Pancreas (tissue), 10 donors: ENCODE measurements around the gene PPDPF. TPM values are rescaled to one million over a fixed set of nuclear protein-coding genes. Genes with fewer than 3 reads are reported as not detected.

Experiments
- ATAC-seq, 4 donors: fragments of 200-7000 bp; cut with Tn5 transposase; one replicate each; pipeline versions ENCODE4 v1.8.0 to v1.9.1; 2020; ENCODE audit warnings: mild to moderate bottlenecking in 4 of 4, moderate library complexity in 4 of 4
- DNase-seq, 6 donors: peaks; one replicate each; pipeline ENCODE4 v3.0.0-alpha.2; 2020
- FAIRE-seq: peaks from 2 replicates; lab custom pipeline; 2012; peaks lifted over from hg19 to GRCh38; lab: Jason Lieb, UNC
- H3K27ac ChIP-seq, 4 donors: fragments of 200-600 bp; sonication (generic); 1 replicate in 3 of 4; 2 replicates in 1 of 4; pipeline versions ENCODE4 v1.5.0 to v1.8.0; 2020
- H3K27me3 ChIP-seq, 4 donors: fragments of 200-600 bp; one replicate each; pipeline ENCODE4 v1.8.0; 2021
- H3K36me3 ChIP-seq, 3 donors: fragments of 200-600 bp; sonication (generic) in 1 of 3; one replicate each; pipeline versions ENCODE4 v1.5.0 to v1.8.0; 2020 to 2021
- H3K4me1 ChIP-seq, 3 donors: fragments of 200-600 bp; one replicate each; pipeline ENCODE4 v1.8.0; 2021
- H3K4me3 ChIP-seq, 4 donors: fragments of 200-600 bp; sonication (generic) in 2 of 4; one replicate each; pipeline versions ENCODE4 v1.5.0 to v1.8.0; 2020 to 2021
- H3K9me3 ChIP-seq, 4 donors: fragments of 200-600 bp; one replicate each; pipeline ENCODE4 v1.8.0; 2021
- CTCF ChIP-seq, 4 donors: fragments of 200-600 bp; sonication (generic) in 3 of 4; IDR thresholded peaks; one replicate each; pipeline versions ENCODE4 v1.5.0 to v1.8.0; 2021; ENCODE audit warnings: antibody characterized with exemption in 4 of 4
- WGBS, 2 donors: extraction: QIAGEN DNeasy Blood & Tissue Kit; methylation state at CpG; one replicate each; pipeline ENCODE4 v1.1.7; 2013; 5-methylcytosine and 5-hydroxymethylcytosine counted together
- intact Hi-C, 3 donors: fragments of 100-400 bp; cut with DNase I; formaldehyde crosslinking; loops; one replicate each; pipeline versions ENCODE4 v1.11.1 to v1.14.2; 2022
- polyA plus RNA-seq, 2 donors: library from polyadenylated mRNA; stranded (reverse); fragments of 200-250 nt; gene quantifications; one replicate each; pipeline ENCODE4 v1.2.3, GENCODE V29; 2013
- total RNA-seq, 6 donors: library from RNA; stranded (reverse); fragmentation: NEBNext Ultra II Directional in 4 of 6; extraction: Animal tissue kit (Norgen Biotek cat#: 25700) in 4 of 6; gene quantifications; one replicate each; pipeline versions ENCODE4 v1.2.1 to v1.2.4, GENCODE V29; 2021 to 2023
- donor health status: healthy with polysubstance abuse.
- donor health status: DM: no; HTN: no; CAD: no; lungs with moderate emphysema.
- donor health status: DM: no; HTN: no; CAD: no.
- donor health status: control.
- donor health status: control.
- donor health status: Bipolar disorder and iron deficiency.
- donor health status: DM: yes; HTN: yes; CAD: no.
- donor health status: DM: no; HTN: no; CAD: no.
- donor health status: DM: no; HTN: no; CAD: no.
- donor health status: DM: yes; HTN: yes; CAD: no.

PPDPF gene
- total and polyA plus RNA-seq, 8 donors = 77.7 to 224 (median 155) TPM

GRCh38 chr20:63546956-63547724 lies 26.6 kb downstream of the PPDPF start:
- 41 to 57% methylated on average over 49 to 58 of the region's 58 CpGs for whole genome bisulfite sequencing, 2 donors
- TF ChIP-seq CTCF (IDR thresholded peaks at IDR 0.05) = no peak
- no peak overlapping the region for H3K27ac ChIP-seq
- intact Hi-C loops = loop anchor here in 1 of 3 donors (10.0 kb wide), 1 partner anchor 418 kb away; the partner anchor contains the start of gene ZNF512B
- H3K4me1 ChIP-seq = no peaks in the 10 kb centered on the region
- no peaks in the 10 kb centered on the region for H3K36me3 ChIP-seq
- no peaks in the 10 kb centered on the region for H3K9me3 ChIP-seq
- DNase-seq = no peak
- no peak overlapping the region for H3K4me3 ChIP-seq
- FAIRE-seq = no peak
- ATAC-seq = no peak
- no peaks in the 10 kb centered on the region for H3K27me3 ChIP-seq

GRCh38 chr20:63547725-63548480 lies 27.3 kb downstream of the PPDPF start, which contains the start of gene SRMS:
Gene SRMS (minus strand): TSS chr20:63547749. CDS start chr20:63547463, 286 bp downstream.
- FAIRE-seq (no peak), ATAC-seq (peak in 1 of 4 donors; percentile 34), DNase-seq (no peak)
- Histone ChIP-seq H3K27ac (no peak within 1 kb of the TSS), H3K27me3 (no peaks in the 10 kb centered on the region), H3K4me1 (no peaks in the 10 kb centered on the region), H3K9me3 (no peaks in the 10 kb centered on the region), H3K36me3 (no peaks in the 10 kb centered on the region), H3K4me3 (no peak within 1 kb of the TSS)
- intact Hi-C loops = loop anchor here in 1 of 3 donors (10.0 kb wide), 1 partner anchor 417 kb away; the partner anchor contains the start of gene ZNF512B
- 42 to 46% methylated on average over 33 to 35 of the region's 35 CpGs for WGBS, 2 donors
- no peak for TF ChIP-seq CTCF (IDR thresholded peaks at IDR 0.05)

- no peaks in the 10 kb centered on the region for H3K36me3 ChIP-seq
- H3K27me3 ChIP-seq = no peaks in the 10 kb centered on the region
- H3K4me1 ChIP-seq = no peaks in the 10 kb centered on the region
- no peak overlapping the region for H3K4me3 ChIP-seq
- no peak overlapping the region for H3K27ac ChIP-seq
- H3K9me3 ChIP-seq = no peaks in the 10 kb centered on the region
- intact Hi-C loops = loop anchor here in 1 of 3 donors (10.0 kb wide), 1 partner anchor 416 kb away; the partner anchor contains the start of gene ZNF512B
- no peak for TF ChIP-seq CTCF (IDR thresholded peaks at IDR 0.05)
- FAIRE-seq (no peak), ATAC-seq (no peak), DNase-seq (no peak)
- WGBS, 2 donors = 30 to 43% methylated on average over 9 to 11 of the region's 11 CpGs
Measured at GRCh38 chr20:63548542-63548941, 28.0 kb downstream of the PPDPF start.

- Histone ChIP-seq H3K27me3 (no peaks in the 10 kb centered on the region), H3K36me3 (no peaks in the 10 kb centered on the region), H3K27ac (no peak overlapping the region), H3K9me3 (no peaks in the 10 kb centered on the region), H3K4me1 (no peaks in the 10 kb centered on the region), H3K4me3 (no peak overlapping the region)
- FAIRE-seq (no peak), DNase-seq (no peak), ATAC-seq (no peak)
- 21 to 33% methylated on average over 7 to 13 of the region's 25 CpGs for WGBS, 2 donors
- intact Hi-C loops = loop anchor here in 1 of 3 donors (10.0 kb wide), 1 partner anchor 416 kb away; the partner anchor contains the start of gene ZNF512B
- TF ChIP-seq CTCF (IDR thresholded peaks at IDR 0.05) = no peak
Measured at GRCh38 chr20:63549019-63549418, 28.5 kb downstream of the PPDPF start.
